OCI-LY7 (cell line): ENCODE results near the gene ABCA12.

Experiments
- EZH2phosphoT487 ChIP-seq: fragments of 200-600 bp; sonication (generic); IDR thresholded peaks from 2 replicates; pipeline ENCODE4 v1.6.1; 2018; ENCODE audit warnings: low read depth, borderline replicate concordance, mild to moderate bottlenecking, mixed run types, antibody characterized with exemption, low read length, moderate library complexity, mixed read lengths
- TF ChIP-seq, protein P1 (sequence below): fragments of 200-600 bp; sonication (generic); conservative IDR thresholded peaks from 2 replicates; pipeline ENCODE4 v1.5.1; 2014; ENCODE audit warnings: mild to moderate bottlenecking, antibody characterized with exemption, low read length, moderate library complexity, mixed read lengths

DNA sequence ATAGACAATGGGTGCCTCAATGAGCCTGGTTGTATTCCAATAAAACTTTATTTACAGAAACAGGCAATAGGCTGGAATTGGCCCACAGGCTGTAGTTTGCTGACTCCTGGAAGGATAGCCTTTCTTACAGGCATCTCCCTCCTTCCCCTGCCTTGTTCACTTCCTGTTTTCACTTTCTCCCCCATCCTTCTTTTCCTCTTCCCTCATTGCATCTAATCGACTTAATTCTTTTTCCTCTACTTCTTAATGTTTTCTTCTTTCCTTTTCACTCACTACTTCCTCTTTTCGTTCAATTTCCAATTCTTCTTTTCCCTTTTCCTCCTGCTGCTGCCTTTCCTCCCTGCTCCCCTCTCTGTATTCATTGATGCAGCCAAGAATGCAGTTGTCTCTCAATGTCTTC, 70.0 kb downstream of the ABCA12 start:
- TF ChIP-seq, protein P1, sequence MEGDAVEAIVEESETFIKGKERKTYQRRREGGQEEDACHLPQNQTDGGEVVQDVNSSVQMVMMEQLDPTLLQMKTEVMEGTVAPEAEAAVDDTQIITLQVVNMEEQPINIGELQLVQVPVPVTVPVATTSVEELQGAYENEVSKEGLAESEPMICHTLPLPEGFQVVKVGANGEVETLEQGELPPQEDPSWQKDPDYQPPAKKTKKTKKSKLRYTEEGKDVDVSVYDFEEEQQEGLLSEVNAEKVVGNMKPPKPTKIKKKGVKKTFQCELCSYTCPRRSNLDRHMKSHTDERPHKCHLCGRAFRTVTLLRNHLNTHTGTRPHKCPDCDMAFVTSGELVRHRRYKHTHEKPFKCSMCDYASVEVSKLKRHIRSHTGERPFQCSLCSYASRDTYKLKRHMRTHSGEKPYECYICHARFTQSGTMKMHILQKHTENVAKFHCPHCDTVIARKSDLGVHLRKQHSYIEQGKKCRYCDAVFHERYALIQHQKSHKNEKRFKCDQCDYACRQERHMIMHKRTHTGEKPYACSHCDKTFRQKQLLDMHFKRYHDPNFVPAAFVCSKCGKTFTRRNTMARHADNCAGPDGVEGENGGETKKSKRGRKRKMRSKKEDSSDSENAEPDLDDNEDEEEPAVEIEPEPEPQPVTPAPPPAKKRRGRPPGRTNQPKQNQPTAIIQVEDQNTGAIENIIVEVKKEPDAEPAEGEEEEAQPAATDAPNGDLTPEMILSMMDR: no peak
- no peak for TF ChIP-seq EZH2phosphoT487
